ENCODE measurements around the gene ZNF570. TPM values are rescaled to one million over a fixed set of nuclear protein-coding genes. Genes with fewer than 3 reads are reported as not detected.

The ZNF570 gene
- total RNA-seq, 4 donors from 2014 or later: 7.8 to 10.9 (median 8.9) TPM

DNA sequence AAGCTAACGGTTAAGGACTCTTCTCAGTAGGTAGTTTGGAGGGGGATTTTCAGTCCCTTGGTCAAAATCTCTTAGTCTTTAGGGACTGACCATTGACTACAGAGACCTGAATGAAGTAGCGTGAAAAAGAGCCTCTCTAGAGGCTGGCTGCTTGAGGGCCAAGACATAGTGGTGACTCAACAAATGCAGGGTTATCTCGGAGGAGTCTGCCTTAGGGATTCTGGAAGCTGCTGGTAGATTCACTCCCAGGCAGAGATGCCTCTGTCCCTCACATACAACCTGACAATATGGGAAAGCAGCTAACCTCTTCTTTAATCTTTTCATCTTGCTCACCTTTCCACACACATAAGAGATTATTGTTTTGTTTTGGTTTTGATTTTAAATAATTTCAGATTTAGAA, 42.7 kb downstream of the ZNF570 start:
- H3K4me3 ChIP-seq: no peak overlapping the region
- H3K4me1 ChIP-seq: peaks cover 3 to 13% (median 10%) of the 10 kb centered on the region in 4 donors
- WGBS: 100% methylated on average over 3 of the region's 3 CpGs
- no peaks in the 10 kb centered on the region for H3K27me3 ChIP-seq
- intact Hi-C loops (cut with DNase I): no loop called here
- TF ChIP-seq POLR2A (IDR thresholded peaks at IDR 0.05; ENCODE audit: low read depth): no peak
- TF ChIP-seq EP300 (IDR thresholded peaks at IDR 0.05): no peak
- TF ChIP-seq, protein P1, sequence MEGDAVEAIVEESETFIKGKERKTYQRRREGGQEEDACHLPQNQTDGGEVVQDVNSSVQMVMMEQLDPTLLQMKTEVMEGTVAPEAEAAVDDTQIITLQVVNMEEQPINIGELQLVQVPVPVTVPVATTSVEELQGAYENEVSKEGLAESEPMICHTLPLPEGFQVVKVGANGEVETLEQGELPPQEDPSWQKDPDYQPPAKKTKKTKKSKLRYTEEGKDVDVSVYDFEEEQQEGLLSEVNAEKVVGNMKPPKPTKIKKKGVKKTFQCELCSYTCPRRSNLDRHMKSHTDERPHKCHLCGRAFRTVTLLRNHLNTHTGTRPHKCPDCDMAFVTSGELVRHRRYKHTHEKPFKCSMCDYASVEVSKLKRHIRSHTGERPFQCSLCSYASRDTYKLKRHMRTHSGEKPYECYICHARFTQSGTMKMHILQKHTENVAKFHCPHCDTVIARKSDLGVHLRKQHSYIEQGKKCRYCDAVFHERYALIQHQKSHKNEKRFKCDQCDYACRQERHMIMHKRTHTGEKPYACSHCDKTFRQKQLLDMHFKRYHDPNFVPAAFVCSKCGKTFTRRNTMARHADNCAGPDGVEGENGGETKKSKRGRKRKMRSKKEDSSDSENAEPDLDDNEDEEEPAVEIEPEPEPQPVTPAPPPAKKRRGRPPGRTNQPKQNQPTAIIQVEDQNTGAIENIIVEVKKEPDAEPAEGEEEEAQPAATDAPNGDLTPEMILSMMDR (IDR thresholded peaks at IDR 0.05): no peak
- TF ChIP-seq POLR2AphosphoS5 (IDR thresholded peaks at IDR 0.05): no peak
- no peak for DNase-seq (ENCODE audit: extremely low spot score)
- no peak overlapping the region for H3K27ac ChIP-seq (replicated peaks in 1 of 4)
- H3K36me3 ChIP-seq: peaks cover 13 to 68% (median 44%) of the 10 kb centered on the region in 4 donors
- peaks cover 0 to 4% (median 2%) of the 10 kb centered on the region in 4 donors for H3K9me3 ChIP-seq

DNA sequence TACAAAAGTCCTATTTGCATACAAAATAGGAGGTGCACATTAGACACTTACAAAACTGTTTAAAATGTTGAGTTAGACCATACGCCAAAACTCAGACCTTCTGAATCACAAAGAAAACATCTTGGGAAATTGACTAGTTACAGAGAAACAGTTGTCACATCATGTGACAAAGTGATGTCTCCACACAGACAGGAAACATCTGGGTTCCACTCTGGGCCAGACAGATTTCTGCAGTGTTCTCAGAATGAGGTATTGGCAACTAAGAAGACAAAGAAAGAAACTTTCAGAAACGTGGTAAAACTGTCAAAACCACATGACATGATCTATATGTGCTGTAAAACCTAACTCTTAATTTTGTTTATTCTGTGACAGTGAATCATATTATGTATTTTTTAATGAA, 44.2 kb downstream of the ZNF570 start:
- 35% methylated on average over 2 of the region's 2 CpGs for WGBS
- TF ChIP-seq, protein P1 (IDR thresholded peaks at IDR 0.05): no peak
- TF ChIP-seq POLR2A (IDR thresholded peaks at IDR 0.05; ENCODE audit: low read depth) (no peak), POLR2AphosphoS5 (IDR thresholded peaks at IDR 0.05) (no peak), EP300 (IDR thresholded peaks at IDR 0.05) (no peak)
- H3K27ac ChIP-seq (replicated peaks in 1 of 4): no peak overlapping the region
- H3K36me3 ChIP-seq: peaks cover 13 to 84% (median 46%) of the 10 kb centered on the region in 4 donors
- DNase-seq (ENCODE audit: extremely low spot score): no peak
- H3K4me3 ChIP-seq: no peak overlapping the region
- H3K9me3 ChIP-seq: peaks cover 0 to 4% (median 2%) of the 10 kb centered on the region in 4 donors
- H3K4me1 ChIP-seq: no peaks in the 10 kb centered on the region
- intact Hi-C loops (cut with DNase I): no loop called here
- H3K27me3 ChIP-seq: no peaks in the 10 kb centered on the region

GRCh38 chr19:37519890-37520289, 50.7 kb downstream of the ZNF570 start:
- no peak for DNase-seq (ENCODE audit: extremely low spot score)
- H3K9me3 ChIP-seq: peaks cover 0 to 43% (median 27%) of the 10 kb centered on the region in 4 donors

GRCh38 chr19:37537391-37537947, 68.3 kb downstream of the ZNF570 start:
- WGBS: 91% methylated on average over 7 of the region's 7 CpGs
- no peak for DNase-seq (ENCODE audit: extremely low spot score)
- Histone ChIP-seq H3K27me3 (no peaks in the 10 kb centered on the region), H3K4me3 (no peak overlapping the region), H3K4me1 (no peaks in the 10 kb centered on the region), H3K27ac (replicated peaks in 1 of 4) (no peak overlapping the region), H3K9me3 (peaks cover 12 to 99% (median 96%) of the 10 kb centered on the region in 4 donors), H3K36me3 (peaks cover 50 to 54% (median 53%) of the 10 kb centered on the region in 4 donors)
- TF ChIP-seq POLR2A (IDR thresholded peaks at IDR 0.05; ENCODE audit: low read depth) (no peak), POLR2AphosphoS5 (IDR thresholded peaks at IDR 0.05) (no peak), EP300 (IDR thresholded peaks at IDR 0.05) (no peak)
- TF ChIP-seq, protein P1 (IDR thresholded peaks at IDR 0.05): no peak
- intact Hi-C loops (cut with DNase I): no loop called here

More at GRCh38 chr19:37519890-37520289, 50.7 kb downstream of the ZNF570 start:
- Histone ChIP-seq H3K4me1 (no peaks in the 10 kb centered on the region), H3K27me3 (no peaks in the 10 kb centered on the region), H3K4me3 (no peak overlapping the region), H3K36me3 (peaks cover 32 to 93% (median 59%) of the 10 kb centered on the region in 4 donors), H3K27ac (replicated peaks in 1 of 4) (no peak overlapping the region)
- WGBS: no CpG with 5 or more reads among the region's 2 CpGs
- TF ChIP-seq, protein P1 (IDR thresholded peaks at IDR 0.05): no peak
- TF ChIP-seq EP300 (IDR thresholded peaks at IDR 0.05): no peak
- TF ChIP-seq POLR2A (IDR thresholded peaks at IDR 0.05; ENCODE audit: low read depth): no peak
- no peak for TF ChIP-seq POLR2AphosphoS5 (IDR thresholded peaks at IDR 0.05)
- intact Hi-C loops (cut with DNase I): no loop called here

Other genes starting within 250 kb of the ZNF570 start
- gene ZNF527, start 98.3 kb upstream of the ZNF570 start, total RNA-seq: 1 to 10 TPM; 4.5 to 8.8 (median 5.5) TPM
- 10 to 100 TPM in 1 of 4 donors, 1 to 10 TPM in 3; 5.6 to 11.6 (median 7.7) TPM for gene ZNF569, start 1.9 kb upstream of the ZNF570 start, total RNA-seq
- 1 to 10 TPM; 3.0 to 7.1 (median 5.3) TPM for gene ZNF793, start 37.6 kb downstream of the ZNF570 start, total RNA-seq
- 1 to 10 TPM; 2.8 to 4.7 (median 4.3) TPM for gene ZNF571, start 125.4 kb downstream of the ZNF570 start, total RNA-seq
- gene ZNF540, start 125.5 kb downstream of the ZNF570 start, total RNA-seq: 1 to 10 TPM; 1.6 to 5.4 (median 2.5) TPM
- 10 to 100 TPM; 10.1 to 24.5 (median 18.4) TPM for gene ZFP30, start 186.1 kb downstream of the ZNF570 start, total RNA-seq

Data from esophagus muscularis mucosa (tissue), 4 donors.